ENCODE results near the gene ATOX1.

Gene ATOX1

GRCh38 chr5:151770383-151771258, 12.2 kb upstream of the ATOX1 start:
- Histone ChIP-seq H3K9me3 (ENCODE audit: control insufficient read depth, insufficient read depth, low read depth, low read length) (no peaks in the 10 kb centered on the region), H3K27ac (ENCODE audit: extremely low read depth, low read depth, low read length) (peak overlapping the region; percentile 99), H3K4me1 (ENCODE audit: control insufficient read depth, insufficient read depth, low read length) (peaks cover 12% of the 10 kb centered on the region), H3K4me3 (ENCODE audit: low read depth, low read length) (peak overlapping the region; percentile 44), H3K36me3 (ENCODE audit: control insufficient read depth in 2 of 2, insufficient read depth in 1 of 2, low read length in 2 of 2) (peaks cover 0 to 9% of the 10 kb centered on the region in 2 experiments; a peak in 1 of 3 replicates)
- ChIA-PET CTCF (interaction anchor here (0.6 to 2.3 kb wide), 7 partner anchors 11 to 112 kb away, joined by 3 to 8 read pairs (median 5); no protein-coding TSS in a partner anchor), POLR2A (interaction anchor here (0.8 to 4.7 kb wide), 21 partner anchors 11 to 518 kb away, joined by 3 to 58 read pairs (median 6); partner anchors contain the start of genes ATOX1, GM2A, SLC36A1 and SPARC)
- 0 out of 2 replicates have a peak, but pooled peaks have one; percentile 29 for TF ChIP-seq KLF9 (tag by site-specific recombination; IDR thresholded peaks at IDR 0.05; ENCODE audit: low read depth)
- TF ChIP-seq, protein P1, sequence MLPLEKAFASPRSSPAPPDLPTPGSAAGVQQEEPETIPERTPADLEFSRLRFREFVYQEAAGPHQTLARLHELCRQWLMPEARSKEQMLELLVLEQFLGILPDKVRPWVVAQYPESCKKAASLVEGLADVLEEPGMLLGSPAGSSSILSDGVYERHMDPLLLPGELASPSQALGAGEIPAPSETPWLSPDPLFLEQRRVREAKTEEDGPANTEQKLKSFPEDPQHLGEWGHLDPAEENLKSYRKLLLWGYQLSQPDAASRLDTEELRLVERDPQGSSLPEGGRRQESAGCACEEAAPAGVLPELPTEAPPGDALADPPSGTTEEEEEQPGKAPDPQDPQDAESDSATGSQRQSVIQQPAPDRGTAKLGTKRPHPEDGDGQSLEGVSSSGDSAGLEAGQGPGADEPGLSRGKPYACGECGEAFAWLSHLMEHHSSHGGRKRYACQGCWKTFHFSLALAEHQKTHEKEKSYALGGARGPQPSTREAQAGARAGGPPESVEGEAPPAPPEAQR (tag by site-specific recombination; IDR thresholded peaks at IDR 0.05) = no peak
- TF ChIP-seq ZNF596 (tag by site-specific recombination; IDR thresholded peaks at IDR 0.05) = no peak
- TF ChIP-seq TCF7L2 (IDR thresholded peaks at IDR 0.05; ENCODE audit: borderline replicate concordance, low read depth, low read length) = no peak
- TF ChIP-seq ZNF292 (tag by site-specific recombination; IDR thresholded peaks at IDR 0.05; ENCODE audit: borderline replicate concordance, low read depth) = no peak
- TF ChIP-seq ZNF423 (tag by site-specific recombination; IDR thresholded peaks at IDR 0.05) = no peak
- TF ChIP-seq, protein P2, sequence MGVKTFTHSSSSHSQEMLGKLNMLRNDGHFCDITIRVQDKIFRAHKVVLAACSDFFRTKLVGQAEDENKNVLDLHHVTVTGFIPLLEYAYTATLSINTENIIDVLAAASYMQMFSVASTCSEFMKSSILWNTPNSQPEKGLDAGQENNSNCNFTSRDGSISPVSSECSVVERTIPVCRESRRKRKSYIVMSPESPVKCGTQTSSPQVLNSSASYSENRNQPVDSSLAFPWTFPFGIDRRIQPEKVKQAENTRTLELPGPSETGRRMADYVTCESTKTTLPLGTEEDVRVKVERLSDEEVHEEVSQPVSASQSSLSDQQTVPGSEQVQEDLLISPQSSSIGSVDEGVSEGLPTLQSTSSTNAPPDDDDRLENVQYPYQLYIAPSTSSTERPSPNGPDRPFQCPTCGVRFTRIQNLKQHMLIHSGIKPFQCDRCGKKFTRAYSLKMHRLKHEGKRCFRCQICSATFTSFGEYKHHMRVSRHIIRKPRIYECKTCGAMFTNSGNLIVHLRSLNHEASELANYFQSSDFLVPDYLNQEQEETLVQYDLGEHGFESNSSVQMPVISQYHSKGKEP (tag by site-specific recombination; IDR thresholded peaks at IDR 0.05) = no peak
- no peak for TF ChIP-seq ZNF558 (tag by site-specific recombination; IDR thresholded peaks at IDR 0.05)
- TF ChIP-seq ZSCAN4 (tag by site-specific recombination; IDR thresholded peaks at IDR 0.05) = no peak
- no peak for TF ChIP-seq ZNF248 (tag by site-specific recombination; IDR thresholded peaks at IDR 0.05)
- TF ChIP-seq HIC1 (tag by site-specific recombination; IDR thresholded peaks at IDR 0.05) = peak; percentile 82
- TF ChIP-seq ZNF416 (tag by site-specific recombination; IDR thresholded peaks at IDR 0.05) = no peak
- no peak for TF ChIP-seq ZNF133 (tag by site-specific recombination; IDR thresholded peaks at IDR 0.05)
- no peak for TF ChIP-seq ZNF112 (tag by site-specific recombination; IDR thresholded peaks at IDR 0.05)
- no peak for TF ChIP-seq ZNF426 (tag by site-specific recombination; IDR thresholded peaks at IDR 0.05)
- TF ChIP-seq ZSCAN30 (tag by site-specific recombination; IDR thresholded peaks at IDR 0.05) = no peak
- TF ChIP-seq SP2 (tag by site-specific recombination; IDR thresholded peaks at IDR 0.05) = no peak; the same call in none of the 2 replicates
- TF ChIP-seq, protein P3, sequence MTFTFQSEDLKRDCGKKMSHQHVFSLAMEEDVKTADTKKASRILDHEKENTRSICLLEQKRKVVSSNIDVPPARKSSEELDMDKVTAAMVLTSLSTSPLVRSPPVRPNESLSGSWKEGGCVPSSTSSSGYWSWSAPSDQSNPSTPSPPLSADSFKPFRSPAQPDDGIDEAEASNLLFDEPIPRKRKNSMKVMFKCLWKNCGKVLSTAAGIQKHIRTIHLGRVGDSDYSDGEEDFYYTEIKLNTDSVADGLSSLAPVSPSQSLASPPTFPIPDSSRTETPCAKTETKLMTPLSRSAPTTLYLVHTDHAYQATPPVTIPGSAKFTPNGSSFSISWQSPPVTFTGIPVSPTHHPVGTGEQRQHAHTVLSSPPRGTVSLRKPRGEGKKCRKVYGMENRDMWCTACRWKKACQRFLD (tag by site-specific recombination; IDR thresholded peaks at IDR 0.05) = no peak
- TF ChIP-seq ZNF600 (tag by site-specific recombination; IDR thresholded peaks at IDR 0.05) = no peak
- no peak for TF ChIP-seq ZNF791 (tag by site-specific recombination; IDR thresholded peaks at IDR 0.05)
- peak; percentile 30; the same call in 1 of the 2 replicates for TF ChIP-seq ZFP69B (tag by site-specific recombination; IDR thresholded peaks at IDR 0.05)
- TF ChIP-seq ZNF513 (tag by site-specific recombination; IDR thresholded peaks at IDR 0.05) = no peak
- TF ChIP-seq ZBTB10 (tag by site-specific recombination; IDR thresholded peaks at IDR 0.05) = 0 out of 2 replicates have a peak, but pooled peaks have one; percentile 37
- no peak for TF ChIP-seq ZBTB48 (tag by site-specific recombination; IDR thresholded peaks at IDR 0.05)
- TF ChIP-seq GLIS1 (tag by site-specific recombination; IDR thresholded peaks at IDR 0.05) = peak; percentile 52; the same call in 1 of the 2 replicates
